DND-41 (cell line): ENCODE results near the gene CLMN.

Source experiments
- CTCF ChIP-seq: IDR thresholded peaks from 2 replicates; pipeline ENCODE4 v1.5.1; 2012; ENCODE audit warnings: borderline replicate concordance, low read length, moderate library complexity, mild to moderate bottlenecking; ENCODE audit not compliant: poor library complexity, severe bottlenecking; ENCODE audit errors: extremely low read depth
- EZH2 ChIP-seq: IDR thresholded peaks from 3 replicates; pipeline ENCODE4 v1.6.1; 2012; ENCODE audit warnings: borderline replicate concordance, low read depth, mild to moderate bottlenecking, moderate library complexity, low read length, inconsistent platforms; ENCODE audit not compliant: severe bottlenecking

GRCh38 chr14:95252219-95252618 is 67.5 kb downstream of the CLMN start:
- no peak for TF ChIP-seq CTCF
- no peak for TF ChIP-seq EZH2
